Activated naive CD4-positive, alpha-beta T cell treated with anti-CD3 and anti-CD28 coated beads, Interleukin-2, amount 50 U/mL, for 72 hours (primary cell): ENCODE data around the gene LOC101059915.
"Not testable (repeated sequence)": the region's sequence is repeated elsewhere in the genome, so short reads cannot be mapped to it uniquely, and the experiment has no call there.

Experiments
- ATAC-seq, 2 donors: fragments of 150-1000 bp; cut with Tn5 transposase; 2 replicates each; pipeline ENCODE4 v1.10.0; 2021; ENCODE audit warnings: mild to moderate bottlenecking in 2 of 2, moderate library complexity in 2 of 2
- DNase-seq, 2 donors: peaks; one replicate each; pipeline ENCODE4 v3.0.0; 2021 to 2022; ENCODE audit warnings: low spot score in 2 of 2
- H3K27ac Mint-ChIP-seq, 2 donors: one replicate each; pipeline ENCODE4 v1.8.0; 2022; ENCODE audit warnings: mild to moderate bottlenecking in 2 of 2, mixed read lengths in 2 of 2
- H3K36me3 Mint-ChIP-seq, 2 donors: one replicate each; pipeline ENCODE4 v1.8.0; 2022; ENCODE audit warnings: mixed read lengths in 2 of 2
- H3K9me3 Mint-ChIP-seq, 2 donors: one replicate each; pipeline ENCODE4 v1.8.0; 2022; ENCODE audit warnings: mixed read lengths in 2 of 2

The LOC101059915 gene

DNA sequence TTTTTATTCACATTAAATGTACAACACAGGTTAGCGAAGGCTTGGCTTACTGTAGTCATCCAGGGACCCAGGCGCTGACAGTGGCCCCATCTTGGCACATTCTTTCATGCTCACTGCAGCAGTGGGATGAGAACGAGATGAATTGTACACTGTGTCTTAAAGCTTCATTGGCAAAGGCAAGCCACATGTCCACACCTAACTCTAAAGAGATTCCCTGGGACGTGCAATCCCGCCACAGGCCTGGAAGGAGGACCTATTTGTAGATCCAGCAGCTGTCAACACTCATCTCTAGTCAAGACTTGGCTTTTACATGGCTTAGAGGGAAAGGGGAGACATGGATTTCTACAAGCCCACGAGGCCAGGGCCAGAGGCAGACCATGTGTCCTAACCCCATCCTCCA, 33.0 kb upstream of the LOC101059915 start:
- H3K9me3 Mint-ChIP-seq, result no peaks in the 10 kb centered on the region
- DNase-seq (no peak), ATAC-seq (no peak)
- H3K36me3 Mint-ChIP-seq, result no peaks in the 10 kb centered on the region
- no peak overlapping the region for H3K27ac Mint-ChIP-seq

DNA sequence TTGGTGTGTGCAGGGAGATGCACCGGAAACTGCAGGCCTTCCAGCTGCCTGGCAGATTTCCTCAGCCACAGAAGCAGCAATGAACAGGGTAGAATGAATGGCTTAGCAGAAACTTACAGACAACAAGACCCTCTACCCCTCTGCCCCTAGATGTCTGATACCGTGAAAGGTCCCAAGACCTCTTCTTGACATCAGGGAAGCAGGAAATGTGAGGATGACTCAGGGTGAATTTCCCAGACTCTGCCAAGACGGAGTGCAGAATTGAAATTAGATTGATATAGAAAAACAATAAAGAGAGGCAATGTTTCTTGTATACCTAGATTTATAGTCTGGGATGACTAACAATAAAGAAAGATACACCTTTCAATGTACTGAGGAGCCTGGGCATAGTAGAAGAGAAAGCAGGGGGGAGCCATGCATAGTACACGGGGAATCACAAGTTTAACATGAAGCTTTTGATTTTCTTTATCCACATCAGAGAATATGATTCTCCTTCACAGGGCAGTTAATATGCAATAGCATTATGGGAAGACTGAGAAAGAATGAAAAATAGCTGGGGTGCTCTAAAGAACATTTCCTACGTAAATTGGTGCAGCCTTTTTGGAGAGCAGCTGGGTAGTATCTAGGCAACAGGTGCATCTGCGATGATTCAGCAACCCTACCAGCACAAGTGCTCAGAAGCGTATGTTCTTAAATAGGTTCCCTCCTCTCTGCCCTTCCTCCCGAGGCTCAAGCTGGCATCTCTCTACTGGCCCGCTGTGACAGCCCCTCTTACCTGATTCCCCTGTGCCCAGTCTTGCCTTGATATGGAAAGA, 30.7 kb upstream of the LOC101059915 start:
- Mint-ChIP-seq H3K9me3 (peaks cover 0 to 3% of the 10 kb centered on the region in 2 donors), H3K27ac (peak overlapping the region in 1 of 2 donors; percentile 66), H3K36me3 (no peaks in the 10 kb centered on the region)
- DNase-seq (no peak), ATAC-seq (peak; percentile 25 to 65)

DNA sequence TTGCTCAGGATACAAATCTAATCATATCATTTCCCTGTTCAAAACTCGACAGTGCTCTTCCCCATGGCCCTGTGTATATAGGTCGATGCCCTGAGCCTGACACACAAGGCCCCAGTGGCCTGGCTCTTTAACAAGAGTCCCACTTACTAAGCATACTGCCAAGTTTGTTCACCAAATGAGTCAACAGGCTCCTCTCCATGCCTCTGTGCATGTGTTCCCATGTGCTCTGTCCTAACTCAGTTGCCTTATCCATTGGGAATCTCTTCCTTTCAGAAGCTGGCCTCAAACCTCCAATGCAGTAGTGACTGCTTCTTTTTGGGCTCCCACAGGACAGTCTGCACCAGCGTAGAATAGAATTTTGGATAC, 30.1 kb upstream of the LOC101059915 start:
- ATAC-seq (peak; percentile 56 to 66), DNase-seq (no peak)
- H3K27ac Mint-ChIP-seq, result peak overlapping the region in 1 of 2 donors; percentile 66
- H3K36me3 Mint-ChIP-seq, result no peaks in the 10 kb centered on the region
- peaks cover 0 to 3% of the 10 kb centered on the region in 2 donors for H3K9me3 Mint-ChIP-seq

DNA sequence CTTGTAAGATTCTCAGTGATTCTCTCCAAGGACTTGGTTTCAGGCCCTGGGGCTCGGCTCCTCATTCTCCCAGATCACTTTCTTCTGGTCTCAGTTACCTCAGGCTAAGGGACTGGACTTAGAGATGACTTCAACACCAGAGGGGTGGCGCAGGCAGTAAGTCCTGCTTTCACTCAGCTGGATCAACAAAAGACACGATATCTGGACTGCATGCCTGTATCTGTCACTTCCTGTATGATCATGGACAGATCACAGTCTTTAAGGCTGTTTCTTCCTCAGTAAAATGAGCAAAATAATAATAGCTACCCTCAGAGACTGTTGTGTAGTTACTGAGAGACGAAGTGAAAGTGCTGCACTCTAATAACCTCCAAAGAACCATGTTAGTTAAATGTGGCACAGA, 29.5 kb upstream of the LOC101059915 start:
- ATAC-seq (peak; percentile 46 to 78), DNase-seq (no peak)
- Mint-ChIP-seq H3K27ac (no peak overlapping the region), H3K36me3 (no peaks in the 10 kb centered on the region), H3K9me3 (peaks cover 0 to 3% of the 10 kb centered on the region in 2 donors)

DNA sequence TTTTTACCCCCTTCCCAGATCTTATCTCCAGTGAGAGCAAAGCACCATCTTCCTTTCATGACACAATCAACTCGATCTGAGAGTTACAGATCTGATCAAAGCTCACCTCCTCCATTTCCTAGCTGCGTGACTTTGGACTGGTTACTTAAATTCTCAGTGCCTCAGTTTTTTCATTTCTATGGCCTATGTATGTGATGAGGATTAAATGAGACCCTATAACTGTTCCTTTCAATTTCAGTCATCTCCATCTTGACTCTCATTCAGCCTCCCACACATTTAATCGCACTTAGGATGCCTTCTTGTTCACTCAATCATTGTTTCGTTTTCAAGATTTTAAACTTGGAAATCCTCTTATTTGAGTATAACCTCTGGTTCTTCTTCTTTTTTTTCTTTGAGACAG, 28.9 kb upstream of the LOC101059915 start:
- H3K27ac Mint-ChIP-seq, result no peak overlapping the region
- H3K9me3 Mint-ChIP-seq, result peaks cover 0 to 3% of the 10 kb centered on the region in 2 donors
- ATAC-seq (peak; percentile 65 to 72), DNase-seq (no peak)
- H3K36me3 Mint-ChIP-seq, result no peaks in the 10 kb centered on the region

DNA sequence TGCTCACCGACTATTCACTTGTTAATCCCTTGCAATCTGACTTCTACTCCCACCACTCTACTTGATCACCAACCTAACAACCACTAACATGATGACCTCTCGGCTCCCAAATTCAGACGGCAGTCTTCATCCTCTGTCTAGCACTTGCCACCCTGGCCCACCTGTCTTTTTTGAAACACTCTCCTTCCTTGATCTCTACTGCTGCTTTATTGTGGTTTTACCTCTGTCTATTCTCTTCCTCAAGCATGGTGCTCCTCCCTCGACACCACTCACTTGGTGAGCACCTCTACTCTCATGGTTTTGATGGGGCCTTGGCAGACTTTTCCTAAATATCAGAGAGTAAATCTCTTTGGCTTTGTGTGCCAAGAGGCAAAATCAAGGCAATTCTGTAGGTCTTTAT, 27.3 kb upstream of the LOC101059915 start:
- H3K36me3 Mint-ChIP-seq, result no peaks in the 10 kb centered on the region
- no peak for ATAC-seq
- no peak for DNase-seq
- H3K27ac Mint-ChIP-seq, result no peak overlapping the region
- H3K9me3 Mint-ChIP-seq, result peaks cover 0 to 3% of the 10 kb centered on the region in 2 donors

DNA sequence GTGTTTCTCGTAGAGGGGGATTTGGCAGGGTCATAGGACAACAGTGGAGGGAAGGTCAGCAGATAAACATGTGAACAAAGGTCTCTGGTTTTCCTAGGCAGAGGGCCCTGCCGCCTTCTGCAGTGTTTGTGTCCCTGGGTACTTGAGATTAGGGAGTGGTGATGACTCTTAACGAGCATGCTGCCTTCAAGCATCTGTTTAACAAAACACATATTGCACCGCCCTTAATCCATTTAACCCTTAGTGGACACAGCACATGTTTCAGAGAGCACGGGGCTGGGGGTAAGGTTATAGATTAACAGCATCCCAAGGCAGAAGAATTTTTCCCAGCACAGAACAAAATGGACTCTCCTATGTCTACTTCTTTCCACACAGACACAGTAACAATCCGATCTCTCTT, 22.9 kb upstream of the LOC101059915 start:
- not testable (repeated sequence) for H3K9me3 Mint-ChIP-seq

DNA sequence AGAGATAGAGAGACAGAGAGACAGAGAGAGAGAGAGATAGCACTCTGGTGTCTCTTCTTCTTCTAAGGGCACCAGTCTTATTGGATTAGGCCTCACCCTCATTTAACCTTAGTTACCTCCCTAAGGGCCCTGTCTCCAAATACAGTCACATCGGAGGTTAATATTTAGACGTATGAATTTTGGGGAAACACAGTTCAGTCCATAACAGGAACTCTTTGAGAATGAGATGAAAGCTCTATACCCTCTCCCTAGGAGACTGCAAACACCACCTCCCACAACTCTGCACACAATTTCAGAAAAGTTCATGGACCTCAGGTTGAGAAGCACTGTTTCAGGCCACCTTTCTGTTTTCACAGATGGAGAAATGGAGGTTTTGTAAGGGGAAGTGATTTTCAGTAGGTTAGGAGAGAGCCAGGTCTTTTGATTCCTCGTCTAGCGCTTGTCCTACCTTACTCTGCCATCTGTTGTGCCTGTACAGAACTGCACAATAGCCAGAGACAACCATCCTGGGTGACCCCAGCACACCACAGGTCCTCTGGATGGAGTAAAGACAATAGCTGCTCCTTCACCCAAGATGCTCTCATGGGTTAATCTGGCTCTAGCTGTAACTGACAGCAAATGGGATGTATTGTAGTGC, 16.9 kb upstream of the LOC101059915 start:
- no peak for DNase-seq
- Mint-ChIP-seq H3K27ac (no peak overlapping the region), H3K36me3 (no peaks in the 10 kb centered on the region), H3K9me3 (no peaks in the 10 kb centered on the region)
- peak; percentile 88 to 95 for ATAC-seq

More for the DNA sequence above, 22.9 kb upstream of the LOC101059915 start:
- ATAC-seq, H3K36me3 Mint-ChIP-seq, DNase-seq, H3K27ac Mint-ChIP-seq: not testable (repeated sequence)

DNA sequence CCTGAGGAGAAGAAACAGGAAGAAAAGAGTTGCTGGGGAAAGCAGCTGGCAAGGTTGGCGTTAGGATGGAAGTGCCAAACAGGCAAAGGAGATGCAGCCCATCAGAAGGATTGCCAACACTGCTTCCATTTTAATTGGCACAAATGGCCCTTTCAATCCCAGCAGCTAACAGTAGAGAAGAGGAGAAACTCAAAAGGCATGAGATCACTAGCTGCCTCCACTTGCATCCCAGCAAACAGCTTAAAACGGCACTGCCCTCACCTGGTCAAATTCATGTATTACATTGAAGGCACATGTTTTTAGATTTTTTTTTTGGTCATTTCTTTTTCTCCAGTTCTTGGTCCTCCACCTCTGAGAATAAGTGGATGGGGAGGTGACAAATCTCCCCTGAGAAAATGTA, 14.9 kb upstream of the LOC101059915 start:
- H3K27ac Mint-ChIP-seq, result no peak overlapping the region
- ATAC-seq, result peak; percentile 50 to 62

DNA sequence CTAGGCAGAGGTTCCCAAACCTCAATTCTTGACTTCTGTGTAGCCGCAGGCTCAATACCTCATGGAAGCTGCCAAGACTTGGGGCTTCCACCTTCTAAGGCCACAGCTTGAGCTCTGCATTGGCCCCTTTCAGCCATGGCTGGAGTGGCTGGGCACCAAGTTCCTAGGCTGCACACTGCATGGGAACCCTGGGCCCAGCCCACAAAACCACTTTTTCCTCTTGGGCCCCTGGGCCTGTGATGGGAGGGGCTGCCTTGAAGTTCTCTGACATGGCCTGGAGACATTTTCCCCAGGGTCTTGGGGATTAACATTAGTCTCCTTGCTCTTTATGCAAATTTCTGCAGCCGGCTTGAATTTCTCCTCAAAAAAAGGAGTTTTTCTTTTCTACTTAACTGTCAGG, 14.0 kb upstream of the LOC101059915 start:
- Mint-ChIP-seq H3K36me3 (no peaks in the 10 kb centered on the region), H3K27ac (no peak overlapping the region), H3K9me3 (peaks cover 0 to 8% of the 10 kb centered on the region in 2 donors)
- no peak for DNase-seq
- ATAC-seq, result no peak

More for the DNA sequence above, 14.9 kb upstream of the LOC101059915 start:
- peaks cover 0 to 8% of the 10 kb centered on the region in 2 donors for H3K9me3 Mint-ChIP-seq
- no peaks in the 10 kb centered on the region for H3K36me3 Mint-ChIP-seq
- peak in 1 of 2 donors; percentile 54 for DNase-seq

DNA sequence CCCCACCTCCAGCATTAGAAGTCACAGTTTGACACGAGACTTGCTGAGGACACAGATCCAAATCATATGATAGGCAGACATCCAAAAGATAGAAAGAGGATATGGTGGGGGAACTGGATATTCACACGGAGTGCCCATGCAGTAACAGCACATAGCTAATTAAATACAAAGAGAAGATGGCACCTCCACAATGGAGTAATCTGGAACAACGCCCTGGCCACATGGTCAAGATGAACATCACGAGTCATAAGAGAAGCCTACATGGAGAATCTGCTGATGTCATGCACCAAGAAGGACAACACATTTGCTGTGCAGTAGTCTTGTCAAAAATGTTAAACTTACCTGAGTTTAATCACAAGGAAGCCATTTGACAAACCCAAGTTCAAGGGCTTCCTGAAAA, 10.1 kb upstream of the LOC101059915 start:
- peaks cover 0 to 8% of the 10 kb centered on the region in 2 donors for H3K9me3 Mint-ChIP-seq
- no peaks in the 10 kb centered on the region for H3K36me3 Mint-ChIP-seq
- no peak for DNase-seq
- ATAC-seq, result no peak
- H3K27ac Mint-ChIP-seq, result no peak overlapping the region

DNA sequence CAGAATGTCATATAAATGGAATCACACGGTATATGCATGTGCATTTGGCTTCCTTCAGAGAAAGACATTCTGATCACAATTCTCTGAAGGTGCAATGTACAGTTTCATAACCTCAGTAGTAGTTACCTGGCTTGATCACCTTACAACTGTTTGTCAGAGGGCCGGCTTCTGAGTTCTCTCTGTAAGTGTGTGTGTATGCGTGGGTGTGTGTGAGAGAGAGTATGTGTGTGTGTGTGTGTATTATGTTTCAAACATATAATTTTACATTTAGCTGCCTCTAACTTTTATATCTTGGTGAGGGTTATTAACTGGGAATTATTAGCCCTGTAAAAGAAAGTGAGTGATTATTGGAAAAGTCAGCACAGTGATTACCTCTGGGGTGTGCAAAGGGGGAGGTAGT, 8.0 kb upstream of the LOC101059915 start:
- ATAC-seq, result no peak
- Mint-ChIP-seq H3K36me3 (no peaks in the 10 kb centered on the region), H3K9me3 (peaks cover 0 to 8% of the 10 kb centered on the region in 2 donors), H3K27ac (no peak overlapping the region)
- DNase-seq, result no peak

DNA sequence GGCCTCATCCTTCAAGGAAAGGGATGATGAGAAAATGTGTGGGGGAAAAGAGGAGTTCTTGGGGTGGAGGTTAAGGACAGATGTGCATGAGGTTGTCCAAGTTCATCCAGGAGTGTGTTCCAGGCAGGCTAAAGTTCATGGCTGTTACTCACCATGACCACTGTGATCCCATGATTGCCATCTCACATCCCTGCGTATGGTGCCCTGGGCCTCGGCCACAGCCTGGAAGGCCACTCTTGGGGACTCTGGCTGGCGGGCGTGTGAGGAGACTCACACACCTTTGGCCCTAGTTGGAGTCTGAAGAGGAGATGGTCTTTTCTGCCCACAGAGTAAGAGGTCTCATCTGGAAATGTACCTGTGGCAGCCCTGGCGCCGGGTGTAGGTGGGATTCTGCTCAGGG, 7.4 kb upstream of the LOC101059915 start:
- Mint-ChIP-seq H3K9me3 (peaks cover 0 to 8% of the 10 kb centered on the region in 2 donors), H3K27ac (no peak overlapping the region), H3K36me3 (no peaks in the 10 kb centered on the region)
- no peak for DNase-seq
- ATAC-seq, result no peak

DNA sequence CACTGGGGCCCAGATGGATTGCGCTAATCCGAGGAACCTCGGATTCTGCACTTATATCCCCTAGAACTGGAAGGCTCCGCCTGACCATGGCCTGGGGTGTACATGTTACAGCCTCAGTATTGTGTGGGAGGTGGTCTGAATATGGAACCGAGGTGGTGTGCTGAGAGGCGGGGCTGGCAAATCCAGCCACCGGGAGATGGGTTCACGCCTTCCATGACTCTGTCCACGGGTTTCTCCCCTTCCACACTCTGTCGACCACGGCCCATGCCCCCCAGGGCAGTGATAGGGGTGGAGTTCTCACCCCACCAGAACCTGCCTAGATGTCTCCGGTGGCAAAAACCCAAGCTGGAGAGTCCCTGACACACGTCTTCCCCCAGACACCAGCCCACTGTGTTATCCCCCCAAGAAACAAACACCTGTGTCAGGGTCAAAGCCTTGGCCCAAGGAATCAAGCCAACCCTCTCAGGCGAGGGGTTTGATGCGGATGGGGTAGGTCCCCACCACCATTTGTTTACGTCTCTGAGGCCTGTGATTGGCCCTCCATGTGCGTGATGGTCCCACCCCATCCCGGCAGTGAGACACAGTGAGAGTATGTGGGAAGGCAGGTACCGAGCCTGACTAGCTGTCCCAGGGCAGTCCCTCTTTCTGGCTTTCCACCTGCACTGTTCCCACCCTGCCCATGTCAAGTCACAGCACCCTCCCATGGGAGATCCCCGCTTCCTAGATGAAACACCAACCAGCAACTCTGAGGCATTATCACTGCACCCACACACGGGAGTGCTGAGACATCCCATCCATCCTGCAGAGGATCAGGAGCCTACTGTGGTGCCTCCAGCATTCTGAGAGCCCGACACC, 6.6 kb upstream of the LOC101059915 start:
- DNase-seq (no peak), ATAC-seq (no peak)
- no peak overlapping the region for H3K27ac Mint-ChIP-seq
- no peaks in the 10 kb centered on the region for H3K36me3 Mint-ChIP-seq
- H3K9me3 Mint-ChIP-seq, result peaks cover 0 to 8% of the 10 kb centered on the region in 2 donors

DNA sequence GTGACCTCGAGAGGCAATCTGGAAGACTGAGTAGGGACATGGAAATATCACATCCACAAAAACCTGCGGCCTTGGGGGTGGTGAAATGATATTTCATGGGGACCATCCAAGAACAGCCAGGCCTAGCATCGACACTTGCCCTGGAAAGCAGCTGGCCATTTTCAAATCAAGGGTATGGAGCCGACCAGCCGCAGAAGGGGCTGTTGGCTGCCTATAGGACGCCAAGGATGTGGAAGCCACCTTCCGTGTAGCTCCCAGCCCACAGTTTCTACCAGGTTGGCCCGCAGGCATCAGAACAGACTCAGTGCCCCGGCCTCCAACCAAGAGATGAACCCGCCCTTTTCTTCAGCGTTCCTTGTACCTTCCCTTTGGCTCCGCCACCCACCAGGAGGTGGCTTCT, 5.4 kb upstream of the LOC101059915 start:
- ATAC-seq, result no peak
- H3K27ac Mint-ChIP-seq, result peak overlapping the region in 1 of 2 donors; percentile 78

DNA sequence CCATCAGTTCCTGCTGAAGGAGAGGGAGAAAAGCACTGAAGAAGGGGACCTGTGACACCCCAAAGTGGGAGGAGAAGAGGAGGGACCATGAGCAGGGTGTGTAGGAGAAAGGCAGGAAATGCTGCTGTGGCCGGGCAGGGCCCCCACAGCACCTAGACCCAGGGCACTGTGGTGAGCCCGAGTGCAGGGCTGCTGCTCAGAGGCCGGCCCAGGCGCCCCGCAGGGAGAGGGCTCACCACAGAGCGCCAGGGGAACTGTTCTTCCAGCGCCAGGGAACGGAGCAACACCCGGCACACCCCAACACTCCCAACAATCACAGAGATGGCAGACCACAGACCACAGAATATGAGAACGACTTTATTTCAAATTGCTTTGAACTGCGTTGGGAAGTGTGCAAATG, 4.7 kb upstream of the LOC101059915 start:
- H3K36me3 Mint-ChIP-seq, DNase-seq, H3K9me3 Mint-ChIP-seq: not testable (repeated sequence)
- peak overlapping the region; percentile 78 to 85 for H3K27ac Mint-ChIP-seq
- peak; percentile 19 to 37 for ATAC-seq

More for the DNA sequence above, 5.4 kb upstream of the LOC101059915 start:
- Mint-ChIP-seq H3K36me3 (no peaks in the 10 kb centered on the region), H3K9me3 (peaks cover 0 to 1% of the 10 kb centered on the region in 2 donors)
- DNase-seq, result no peak

DNA sequence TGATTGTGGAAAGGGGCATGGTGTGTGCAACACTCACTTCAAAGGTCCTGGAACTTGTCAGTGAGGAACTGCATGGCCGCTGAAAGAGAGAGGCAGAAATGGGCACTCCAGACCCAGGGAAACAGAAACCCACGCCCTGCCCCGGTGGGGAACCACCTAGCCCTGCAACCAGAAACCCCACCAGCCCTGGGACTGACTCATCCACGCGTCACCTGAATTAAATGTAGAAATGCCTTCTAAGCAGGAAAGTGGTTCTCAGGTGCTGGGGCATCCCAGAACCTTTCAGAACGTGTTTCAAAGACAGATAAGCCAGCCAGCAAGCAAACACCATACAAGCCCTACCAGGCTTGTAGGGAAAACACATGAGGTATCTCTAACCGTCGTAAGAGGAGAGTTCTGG, 4.1 kb upstream of the LOC101059915 start:
- H3K27ac Mint-ChIP-seq, H3K9me3 Mint-ChIP-seq, H3K36me3 Mint-ChIP-seq: not testable (repeated sequence)
- DNase-seq (peak; percentile 38 to 71), ATAC-seq (peak; percentile 64 to 77)
